Suprapubic skin (tissue), 4 donors: ENCODE data around the gene GSN.

Experiments
- CTCF ChIP-seq, 2 donors: fragments of 200-600 bp in 1 of 2; fragments of 450-650 bp in 1 of 2; sonication (generic) in 1 of 2; IDR thresholded peaks; one replicate each; pipeline ENCODE4 v1.5.1; 2016 to 2019; ENCODE audit warnings: antibody characterized with exemption in 2 of 2, mild to moderate bottlenecking in 1 of 2, moderate library complexity in 1 of 2
- POLR2A ChIP-seq, 2 donors: fragments of 450-650 bp; IDR thresholded peaks; one replicate each; pipeline ENCODE4 v1.6.1; 2017; ENCODE audit warnings: antibody characterized with exemption in 2 of 2, mild to moderate bottlenecking in 2 of 2, moderate library complexity in 2 of 2
- POLR2AphosphoS5 ChIP-seq, 3 donors: sonication (generic); formaldehyde crosslinking; IDR thresholded peaks; one replicate each; pipeline ENCODE4 v1.6.1; 2017; ENCODE audit warnings: antibody characterized with exemption in 3 of 3

GRCh38 chr9:121259498-121259897 is 8.5 kb upstream of the GSN start:
- TF ChIP-seq CTCF (IDR thresholded peaks at IDR 0.05) (no peak), POLR2A (IDR thresholded peaks at IDR 0.05) (no peak), POLR2AphosphoS5 (IDR thresholded peaks at IDR 0.05) (no peak)
